ENCODE results near the gene TM9SF1.

TM9SF1 gene

GRCh38 chr14:24195186-24196070, at the start of gene TM9SF1:
TM9SF1 (minus strand) TSS chr14:24195441; CDS start chr14:24195019, 422 bp downstream.
- peak; percentile 90 for DNase-seq (ENCODE audit: low spot score)

- DNase-seq (ENCODE audit: low spot score), result peak; percentile 35
These were observed 48.1 kb upstream of the TM9SF1 start for GRCh38 chr14:24243336-24243836.

- DNase-seq (ENCODE audit: low spot score), result peak; percentile 94
These were observed 46.7 kb upstream of the TM9SF1 start for GRCh38 chr14:24241829-24242443.

GRCh38 chr14:24240110-24240918, 45.1 kb upstream of the TM9SF1 start:
- DNase-seq (ENCODE audit: low spot score), result no peak

- DNase-seq (ENCODE audit: low spot score), result no peak
These were observed 43.3 kb upstream of the TM9SF1 start for GRCh38 chr14:24238527-24239037.

- DNase-seq (ENCODE audit: low spot score), result no peak
These were observed 42.9 kb upstream of the TM9SF1 start for GRCh38 chr14:24238123-24238522.

GRCh38 chr14:24237463-24237955, 42.3 kb upstream of the TM9SF1 start:
- DNase-seq (ENCODE audit: low spot score), result no peak

- DNase-seq (ENCODE audit: low spot score), result no peak
These were observed 41.6 kb upstream of the TM9SF1 start for GRCh38 chr14:24236689-24237462.

GRCh38 chr14:24235804-24236688, 40.8 kb upstream of the TM9SF1 start:
- DNase-seq (ENCODE audit: low spot score), result no peak

GRCh38 chr14:24234095-24235005, 39.1 kb upstream of the TM9SF1 start:
- DNase-seq (ENCODE audit: low spot score), result no peak

- DNase-seq (ENCODE audit: low spot score), result peak; percentile 37
These were observed 38.3 kb upstream of the TM9SF1 start for GRCh38 chr14:24233538-24233866.

GRCh38 chr14:24232645-24233537, 37.6 kb upstream of the TM9SF1 start, which contains the start of gene GMPR2:
GMPR2 (plus strand) TSS chr14:24232929; CDS start chr14:24233254, 325 bp downstream.
- peak; percentile 41 for DNase-seq (ENCODE audit: low spot score)

GRCh38 chr14:24232121-24232644, 36.9 kb upstream of the TM9SF1 start, which contains the start of gene NEDD8:
NEDD8 (minus strand) TSS chr14:24232367; CDS start chr14:24232267, 100 bp downstream.
- peak; percentile 99 for DNase-seq (ENCODE audit: low spot score)

GRCh38 chr14:24231263-24232120, 36.3 kb upstream of the TM9SF1 start:
- peak; percentile 23 for DNase-seq (ENCODE audit: low spot score)

- no peak for DNase-seq (ENCODE audit: low spot score)
These were observed 33.7 kb upstream of the TM9SF1 start for GRCh38 chr14:24228902-24229301.

- DNase-seq (ENCODE audit: low spot score), result no peak
These were observed 31.2 kb upstream of the TM9SF1 start for GRCh38 chr14:24226473-24226872.
